HL-60 (cell line): ENCODE results near the gene ITGA3.

Experiments
- DNase-seq, 2 experiments: peaks; one replicate each; pipeline ENCODE4 v3.0.0-alpha.2; 2010 to 2020; ENCODE audit warnings: low read depth in 1 of 2, low spot score in 1 of 2
- H3K27ac ChIP-seq: fragments of 250-450 bp; sonication (Bioruptor Pico); replicated peaks from 2 replicates; pipeline ENCODE4 v1.5.1; 2020; ENCODE audit warnings: mild to moderate bottlenecking, moderate library complexity
- H3K27me3 ChIP-seq: fragments of 250-450 bp; sonication (Bioruptor Pico); 2 replicates; pipeline ENCODE4 v1.5.1; 2021; ENCODE audit warnings: mild to moderate bottlenecking, moderate library complexity; ENCODE audit not compliant: insufficient read depth, poor library complexity, severe bottlenecking
- H3K4me3 ChIP-seq: replicated peaks from 2 replicates; pipeline ENCODE4 v1.5.1; 2011; ENCODE audit warnings: mild to moderate bottlenecking, control low read depth, low read length; ENCODE audit not compliant: insufficient read depth
- GABPA ChIP-seq: IDR thresholded peaks from 2 replicates; pipeline ENCODE4 v1.6.1; 2012; ENCODE audit warnings: low read depth
- POLR2AphosphoS5 ChIP-seq: IDR thresholded peaks from 2 replicates; pipeline ENCODE4 v1.6.1; 2012; ENCODE audit warnings: low read depth
- REST ChIP-seq: IDR thresholded peaks from 2 replicates; pipeline ENCODE4 v1.6.1; 2012; ENCODE audit warnings: low read depth; ENCODE audit not compliant: insufficient replicate concordance
- SPI1 ChIP-seq: IDR thresholded peaks from 2 replicates; pipeline ENCODE4 v1.6.1; 2012; ENCODE audit warnings: low read depth, mild to moderate bottlenecking, borderline replicate concordance
- TF ChIP-seq, protein P1 (sequence below): IDR thresholded peaks from one replicate; pipeline ENCODE4 v1.5.1; 2011; ENCODE audit warnings: low read length, control low read depth, inconsistent platforms; ENCODE audit not compliant: insufficient read depth

The ITGA3 gene

DNA sequence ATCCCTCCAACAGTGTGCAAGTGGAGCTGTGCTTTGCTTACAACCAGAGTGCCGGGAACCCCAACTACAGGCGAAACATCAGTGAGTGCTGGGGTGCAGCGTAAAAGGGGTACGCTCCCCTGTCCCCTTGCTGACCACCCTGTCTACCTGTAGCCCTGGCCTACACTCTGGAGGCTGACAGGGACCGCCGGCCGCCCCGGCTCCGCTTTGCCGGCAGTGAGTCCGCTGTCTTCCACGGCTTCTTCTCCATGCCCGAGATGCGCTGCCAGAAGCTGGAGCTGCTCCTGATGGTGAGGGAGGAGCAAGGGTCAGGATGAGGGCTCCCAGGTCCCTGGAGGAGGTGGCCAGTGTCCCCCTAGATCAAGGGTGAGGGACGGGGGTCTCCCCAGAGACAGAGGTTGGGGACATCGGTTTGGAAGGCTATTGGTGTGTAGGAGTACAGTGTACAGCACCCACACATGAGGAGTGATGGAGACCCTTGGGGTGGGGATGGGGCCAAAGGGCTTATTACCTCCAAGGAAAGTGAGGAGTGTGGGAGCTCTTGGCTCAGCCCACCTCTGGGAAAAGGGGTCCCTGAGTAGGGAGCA, 19.6 kb downstream of the ITGA3 start:
- no peak for DNase-seq
- TF ChIP-seq, protein P1, sequence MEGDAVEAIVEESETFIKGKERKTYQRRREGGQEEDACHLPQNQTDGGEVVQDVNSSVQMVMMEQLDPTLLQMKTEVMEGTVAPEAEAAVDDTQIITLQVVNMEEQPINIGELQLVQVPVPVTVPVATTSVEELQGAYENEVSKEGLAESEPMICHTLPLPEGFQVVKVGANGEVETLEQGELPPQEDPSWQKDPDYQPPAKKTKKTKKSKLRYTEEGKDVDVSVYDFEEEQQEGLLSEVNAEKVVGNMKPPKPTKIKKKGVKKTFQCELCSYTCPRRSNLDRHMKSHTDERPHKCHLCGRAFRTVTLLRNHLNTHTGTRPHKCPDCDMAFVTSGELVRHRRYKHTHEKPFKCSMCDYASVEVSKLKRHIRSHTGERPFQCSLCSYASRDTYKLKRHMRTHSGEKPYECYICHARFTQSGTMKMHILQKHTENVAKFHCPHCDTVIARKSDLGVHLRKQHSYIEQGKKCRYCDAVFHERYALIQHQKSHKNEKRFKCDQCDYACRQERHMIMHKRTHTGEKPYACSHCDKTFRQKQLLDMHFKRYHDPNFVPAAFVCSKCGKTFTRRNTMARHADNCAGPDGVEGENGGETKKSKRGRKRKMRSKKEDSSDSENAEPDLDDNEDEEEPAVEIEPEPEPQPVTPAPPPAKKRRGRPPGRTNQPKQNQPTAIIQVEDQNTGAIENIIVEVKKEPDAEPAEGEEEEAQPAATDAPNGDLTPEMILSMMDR = no peak
- no peak for TF ChIP-seq POLR2AphosphoS5
- Histone ChIP-seq H3K27ac (no peak overlapping the region), H3K27me3 (peaks cover 11% of the 10 kb centered on the region), H3K4me3 (no peak overlapping the region)

DNA sequence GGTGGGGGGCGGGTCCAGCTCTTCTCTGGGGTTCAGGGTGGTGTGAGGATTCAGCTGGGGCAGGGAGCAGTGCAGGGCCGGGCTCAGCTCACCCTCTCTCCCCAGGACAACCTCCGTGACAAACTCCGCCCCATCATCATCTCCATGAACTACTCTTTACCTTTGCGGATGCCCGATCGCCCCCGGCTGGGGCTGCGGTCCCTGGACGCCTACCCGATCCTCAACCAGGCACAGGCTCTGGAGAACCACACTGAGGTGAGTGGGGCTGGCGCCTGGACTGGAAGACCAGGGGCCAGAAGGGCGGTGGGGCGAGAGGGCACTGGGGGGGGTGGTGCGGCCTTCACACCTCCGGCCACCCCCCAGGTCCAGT, 20.3 kb downstream of the ITGA3 start:
- H3K27me3 ChIP-seq = peaks cover 11% of the 10 kb centered on the region
- no peak overlapping the region for H3K4me3 ChIP-seq
- H3K27ac ChIP-seq = no peak overlapping the region
- DNase-seq = no peak
- TF ChIP-seq SPI1 = no peak
- TF ChIP-seq GABPA = no peak
- no peak for TF ChIP-seq POLR2AphosphoS5
- no peak for TF ChIP-seq REST
- TF ChIP-seq, protein P1 = no peak

DNA sequence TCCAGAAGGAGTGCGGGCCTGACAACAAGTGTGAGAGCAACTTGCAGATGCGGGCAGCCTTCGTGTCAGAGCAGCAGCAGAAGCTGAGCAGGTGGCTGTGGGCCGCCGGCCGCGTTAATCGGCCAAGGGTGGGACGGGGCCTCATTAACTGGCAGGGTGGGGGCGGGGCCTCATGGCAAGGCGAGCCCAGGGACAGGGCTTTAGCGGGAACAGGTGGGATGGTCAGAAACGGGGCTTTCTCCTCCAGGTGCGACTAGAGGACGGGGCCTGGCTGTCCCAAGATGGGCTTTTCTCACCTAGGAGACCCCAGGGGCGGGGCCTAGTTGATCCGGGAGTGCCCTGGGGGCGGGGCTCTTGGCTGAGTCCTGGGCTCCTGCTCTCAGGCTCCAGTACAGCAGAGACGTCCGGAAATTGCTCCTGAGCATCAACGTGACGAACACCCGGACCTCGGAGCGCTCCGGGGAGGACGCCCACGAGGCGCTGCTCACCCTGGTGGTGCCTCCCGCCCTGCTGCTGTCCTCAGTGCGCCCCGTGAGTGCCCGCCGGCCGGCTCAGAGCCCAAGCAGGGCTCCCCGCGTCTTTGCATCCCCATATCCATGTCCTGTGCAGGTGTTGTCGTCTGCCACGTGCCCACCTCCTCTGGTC, 20.8 kb downstream of the ITGA3 start:
- Histone ChIP-seq H3K27me3 (peaks cover 11% of the 10 kb centered on the region), H3K27ac (no peak overlapping the region), H3K4me3 (no peak overlapping the region)
- DNase-seq = no peak
- TF ChIP-seq, protein P1 = no peak
- TF ChIP-seq POLR2AphosphoS5 (no peak), REST (no peak), SPI1 (no peak), GABPA (no peak)

- no peak for TF ChIP-seq POLR2AphosphoS5
- TF ChIP-seq SPI1 = no peak
- TF ChIP-seq, protein P1 = no peak
- TF ChIP-seq GABPA = no peak
- Histone ChIP-seq H3K27ac (no peak overlapping the region), H3K4me3 (no peak overlapping the region), H3K27me3 (peaks cover 11% of the 10 kb centered on the region)
- no peak for DNase-seq
Observed at GRCh38 chr17:50078430-50078829, 22.5 kb downstream of the ITGA3 start.
